ACC112 (cell line): ENCODE results near the gene SH3BP2.

Experiments
- H2AFZ ChIP-seq: fragments of 200-600 bp; sonication (generic); one replicate; pipeline ENCODE4 v1.6.0; 2017; ENCODE audit warnings: antibody characterized with exemption, low read length; ENCODE audit not compliant: unreplicated experiment
- H3K27ac ChIP-seq: fragments of 200-600 bp; sonication (generic); 2 replicates; pipeline ENCODE4 v1.5.1; 2014; ENCODE audit warnings: low read depth, mild to moderate bottlenecking, antibody characterized with exemption, low read length, moderate library complexity
- H3K27me3 ChIP-seq: fragments of 200-600 bp; sonication (generic); 2 replicates; pipeline ENCODE4 v1.6.1; 2014; ENCODE audit warnings: mild to moderate bottlenecking, antibody characterized with exemption, low read length, moderate library complexity, mixed read lengths; ENCODE audit not compliant: insufficient read depth
- H3K36me3 ChIP-seq: fragments of 200-600 bp; sonication (generic); 2 replicates; pipeline ENCODE4 v1.6.1; 2016; ENCODE audit warnings: mild to moderate bottlenecking, antibody characterized with exemption, low read length, moderate library complexity, mixed read lengths; ENCODE audit not compliant: insufficient read depth
- H3K4me1 ChIP-seq: fragments of 200-600 bp; sonication (generic); one replicate; pipeline ENCODE4 v1.6.1; 2016; ENCODE audit warnings: low read length, mixed read lengths; ENCODE audit not compliant: insufficient read depth, unreplicated experiment, control insufficient read depth
- H3K4me3 ChIP-seq: fragments of 200-600 bp; sonication (generic); 2 replicates; pipeline ENCODE4 v1.5.1; 2014; ENCODE audit warnings: mild to moderate bottlenecking, low read depth, low read length
- H3K79me2 ChIP-seq: fragments of 200-600 bp; sonication (generic); one replicate; pipeline ENCODE4 v1.6.0; 2016; ENCODE audit warnings: low read length; ENCODE audit not compliant: control insufficient read depth, unreplicated experiment, insufficient read depth

Gene SH3BP2

GRCh38 chr4:2832981-2833670, 40.2 kb downstream of the SH3BP2 start:
- H3K4me3 ChIP-seq = no peak overlapping the region
- no peak overlapping the region for H2AFZ ChIP-seq
- H3K27me3 ChIP-seq = no peaks in the 10 kb centered on the region
- no peak overlapping the region for H3K27ac ChIP-seq
- no peaks in the 10 kb centered on the region for H3K36me3 ChIP-seq
- no peaks in the 10 kb centered on the region for H3K79me2 ChIP-seq
- H3K4me1 ChIP-seq = no peaks in the 10 kb centered on the region

- no peak overlapping the region for H2AFZ ChIP-seq
- H3K27me3 ChIP-seq = no peaks in the 10 kb centered on the region
- no peak overlapping the region for H3K4me3 ChIP-seq
- H3K79me2 ChIP-seq = no peaks in the 10 kb centered on the region
- H3K4me1 ChIP-seq = no peaks in the 10 kb centered on the region
- H3K27ac ChIP-seq = no peak overlapping the region
- no peaks in the 10 kb centered on the region for H3K36me3 ChIP-seq
These were observed 40.8 kb downstream of the SH3BP2 start for GRCh38 chr4:2833671-2834000.

- H3K4me3 ChIP-seq = no peak overlapping the region
- no peaks in the 10 kb centered on the region for H3K4me1 ChIP-seq
- no peaks in the 10 kb centered on the region for H3K79me2 ChIP-seq
- H3K36me3 ChIP-seq = no peaks in the 10 kb centered on the region
- H3K27me3 ChIP-seq = no peaks in the 10 kb centered on the region
- no peak overlapping the region for H2AFZ ChIP-seq
- no peak overlapping the region for H3K27ac ChIP-seq
These were observed 41.4 kb downstream of the SH3BP2 start for GRCh38 chr4:2834001-2834921.

GRCh38 chr4:2835978-2836377, 43.1 kb downstream of the SH3BP2 start:
- Histone ChIP-seq H3K4me1 (no peaks in the 10 kb centered on the region), H3K79me2 (no peaks in the 10 kb centered on the region), H3K27ac (no peak overlapping the region), H3K4me3 (no peak overlapping the region), H3K36me3 (peaks cover 11% of the 10 kb centered on the region; the same call in 1 of the 2 replicates), H2AFZ (no peak overlapping the region), H3K27me3 (no peaks in the 10 kb centered on the region)

GRCh38 chr4:2836391-2836859, 43.5 kb downstream of the SH3BP2 start:
- Histone ChIP-seq H3K27me3 (no peaks in the 10 kb centered on the region), H3K4me3 (no peak overlapping the region), H2AFZ (no peak overlapping the region), H3K4me1 (no peaks in the 10 kb centered on the region), H3K36me3 (peaks cover 11% of the 10 kb centered on the region; the same call in 1 of the 2 replicates), H3K79me2 (no peaks in the 10 kb centered on the region), H3K27ac (no peak overlapping the region)

- no peak overlapping the region for H3K4me3 ChIP-seq
These were observed 44.4 kb downstream of the SH3BP2 start for GRCh38 chr4:2837110-2837903.

GRCh38 chr4:2837904-2838496, 45.1 kb downstream of the SH3BP2 start:
- Histone ChIP-seq H3K27me3 (no peaks in the 10 kb centered on the region), H2AFZ (no peak overlapping the region), H3K4me3 (no peak overlapping the region), H3K27ac (no peak overlapping the region), H3K79me2 (no peaks in the 10 kb centered on the region), H3K4me1 (peaks cover 7% of the 10 kb centered on the region), H3K36me3 (peaks cover 11% of the 10 kb centered on the region; the same call in 1 of the 2 replicates)

More at GRCh38 chr4:2837110-2837903, 44.4 kb downstream of the SH3BP2 start:
- Histone ChIP-seq H2AFZ (no peak overlapping the region), H3K27ac (no peak overlapping the region), H3K4me1 (no peaks in the 10 kb centered on the region), H3K36me3 (peaks cover 11% of the 10 kb centered on the region; the same call in 1 of the 2 replicates), H3K27me3 (no peaks in the 10 kb centered on the region), H3K79me2 (no peaks in the 10 kb centered on the region)

- peaks cover 4% of the 10 kb centered on the region for H3K79me2 ChIP-seq
- H3K4me1 ChIP-seq = peaks cover 7% of the 10 kb centered on the region
- H2AFZ ChIP-seq = no peak overlapping the region
- no peak overlapping the region for H3K4me3 ChIP-seq
- H3K27me3 ChIP-seq = no peaks in the 10 kb centered on the region
- H3K36me3 ChIP-seq = peaks cover 11% of the 10 kb centered on the region; the same call in 1 of the 2 replicates
- H3K27ac ChIP-seq = no peak overlapping the region
These were observed 46.2 kb downstream of the SH3BP2 start for GRCh38 chr4:2839060-2839459.

GRCh38 chr4:2842687-2843262, 49.9 kb downstream of the SH3BP2 start:
- H2AFZ ChIP-seq = peak overlapping the region; percentile 88
- H3K4me3 ChIP-seq = peak overlapping the region; percentile 97
- peaks cover 19% of the 10 kb centered on the region for H3K4me1 ChIP-seq
- H3K27me3 ChIP-seq = no peaks in the 10 kb centered on the region
- peaks cover 11% of the 10 kb centered on the region; the same call in 1 of the 2 replicates for H3K36me3 ChIP-seq
- H3K79me2 ChIP-seq = peaks cover 41% of the 10 kb centered on the region
- peak overlapping the region; percentile 32 for H3K27ac ChIP-seq
